Left ventricle myocardium inferior (tissue), 1 donor: ENCODE measurements around the gene PDIK1L. TPM values are rescaled to one million over a fixed set of nuclear protein-coding genes. Genes with fewer than 3 reads are reported as not detected.

Source experiments
- DNase-seq: peaks from one replicate; pipeline ENCODE4 v3.0.0-alpha.2; 2020
- H3K27ac ChIP-seq: fragments of 200-600 bp; replicated peaks from 2 replicates; pipeline ENCODE4 v1.8.0; 2021
- H3K27me3 ChIP-seq: fragments of 200-600 bp; 2 replicates; pipeline ENCODE4 v1.8.0; 2021; ENCODE audit warnings: low read depth
- H3K36me3 ChIP-seq: fragments of 200-600 bp; 2 replicates; pipeline ENCODE4 v1.8.0; 2021
- H3K4me1 ChIP-seq: fragments of 200-600 bp; 2 replicates; pipeline ENCODE4 v1.8.0; 2021
- H3K4me3 ChIP-seq: fragments of 200-600 bp; 2 replicates; pipeline ENCODE4 v1.8.0; 2021; ENCODE audit warnings: mild to moderate bottlenecking, moderate library complexity
- H3K9me3 ChIP-seq: fragments of 200-600 bp; replicated peaks from 2 replicates; pipeline ENCODE4 v1.8.0; 2021
- CTCF ChIP-seq: fragments of 200-600 bp; IDR thresholded peaks from 2 replicates; pipeline ENCODE4 v1.8.0; 2021; ENCODE audit warnings: antibody characterized with exemption, mild to moderate bottlenecking, borderline replicate concordance
- intact Hi-C: fragments of 100-400 bp; cut with micrococcal nuclease; formaldehyde crosslinking; loops from one replicate; pipeline ENCODE4 v1.11.0; 2022
- total RNA-seq: library from RNA; stranded (reverse); fragmentation: NEBNext Ultra II Directional; extraction: Animal tissue kit (Norgen Biotek cat#: 25700); gene quantifications from one replicate; pipeline ENCODE4 v1.2.1, GENCODE V29; 2021
- donor health status: DM: no; HTN: yes; CAD: no; lungs with severe emphysema.

The PDIK1L gene
- total RNA-seq, 1 donor from 2014 or later = 4.2 TPM

- Histone ChIP-seq H3K27ac (no peak overlapping the region), H3K36me3 (peaks cover 11% of the 10 kb centered on the region), H3K9me3 (no peaks in the 10 kb centered on the region), H3K4me1 (peaks cover 62% of the 10 kb centered on the region), H3K27me3 (no peaks in the 10 kb centered on the region), H3K4me3 (no peak overlapping the region)
- no peak for DNase-seq
- no peak for TF ChIP-seq CTCF
- intact Hi-C loops = no loop called here
These were observed 13.8 kb downstream of the PDIK1L start for GRCh38 chr1:26125382-26125781.

GRCh38 chr1:26125946-26126320, 14.3 kb downstream of the PDIK1L start:
- Histone ChIP-seq H3K9me3 (no peaks in the 10 kb centered on the region), H3K4me1 (peaks cover 62% of the 10 kb centered on the region), H3K27ac (peak overlapping the region; percentile 54), H3K36me3 (peaks cover 8% of the 10 kb centered on the region), H3K4me3 (no peak overlapping the region), H3K27me3 (no peaks in the 10 kb centered on the region)
- TF ChIP-seq CTCF = no peak
- no peak for DNase-seq
- intact Hi-C loops = no loop called here

- DNase-seq = no peak
- TF ChIP-seq CTCF = no peak
- H3K27me3 ChIP-seq = no peaks in the 10 kb centered on the region
- H3K4me1 ChIP-seq = peaks cover 57% of the 10 kb centered on the region
- intact Hi-C loops = no loop called here
- no peaks in the 10 kb centered on the region for H3K9me3 ChIP-seq
- peaks cover 8% of the 10 kb centered on the region for H3K36me3 ChIP-seq
- no peak overlapping the region for H3K4me3 ChIP-seq
- peak overlapping the region; percentile 54 for H3K27ac ChIP-seq
These were observed 14.9 kb downstream of the PDIK1L start for GRCh38 chr1:26126321-26127084.

- peak overlapping the region; percentile 54 for H3K27ac ChIP-seq
- intact Hi-C loops = no loop called here
- no peak for TF ChIP-seq CTCF
- H3K36me3 ChIP-seq = peaks cover 3% of the 10 kb centered on the region
- H3K4me3 ChIP-seq = peak overlapping the region; percentile 20
- no peak for DNase-seq
- peaks cover 48% of the 10 kb centered on the region for H3K4me1 ChIP-seq
- no peaks in the 10 kb centered on the region for H3K9me3 ChIP-seq
- no peaks in the 10 kb centered on the region for H3K27me3 ChIP-seq
These were observed 15.9 kb downstream of the PDIK1L start for GRCh38 chr1:26127235-26128163.

GRCh38 chr1:26129778-26130177, 18.2 kb downstream of the PDIK1L start:
- no peaks in the 10 kb centered on the region for H3K36me3 ChIP-seq
- H3K4me3 ChIP-seq = no peak overlapping the region
- no peaks in the 10 kb centered on the region for H3K27me3 ChIP-seq
- peaks cover 25% of the 10 kb centered on the region for H3K4me1 ChIP-seq
- intact Hi-C loops = no loop called here
- no peak for DNase-seq
- no peaks in the 10 kb centered on the region for H3K9me3 ChIP-seq
- TF ChIP-seq CTCF = no peak
- H3K27ac ChIP-seq = no peak overlapping the region
